LNCAP (cell line): ENCODE results near the gene PLAAT4.

ENCODE experiments used
- CTCF ChIP-seq: fragments of 450-650 bp; IDR thresholded peaks from 2 replicates; pipeline ENCODE4 v1.5.1; 2017; ENCODE audit warnings: mild to moderate bottlenecking

The PLAAT4 gene

DNA sequence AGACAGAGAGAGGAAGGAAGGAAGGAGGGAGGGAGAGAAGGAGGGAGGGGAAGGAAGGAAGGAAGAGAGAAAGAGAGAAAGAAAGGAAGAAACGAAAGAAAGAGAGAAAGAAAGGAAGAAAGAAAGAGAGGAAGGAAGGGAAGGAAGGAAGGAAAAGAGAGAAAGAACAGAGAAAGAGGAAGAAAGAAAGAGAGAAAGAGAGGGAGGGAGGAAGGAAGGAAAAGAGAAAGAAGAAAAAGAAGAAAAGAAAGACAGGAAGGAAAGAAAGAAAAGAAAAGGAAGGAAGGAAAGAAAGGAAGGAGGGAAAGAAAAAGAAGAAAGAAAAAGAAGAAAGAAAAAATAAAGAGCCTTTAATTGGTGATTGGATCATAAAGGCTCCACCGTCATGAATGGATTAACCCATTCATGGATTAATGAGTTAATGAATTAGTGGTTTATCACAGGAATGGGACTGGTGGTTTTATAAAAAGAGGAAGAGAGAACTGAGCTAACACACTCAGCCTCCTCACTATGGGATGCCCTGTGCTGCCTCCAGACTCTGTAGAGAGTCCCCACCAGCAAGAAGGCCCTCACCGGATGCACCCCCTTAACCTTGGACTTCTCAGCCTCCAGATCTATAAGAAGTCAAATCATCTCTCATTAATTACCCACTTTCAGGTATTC lies 35.5 kb downstream of the PLAAT4 start:
- TF ChIP-seq CTCF: no peak

DNA sequence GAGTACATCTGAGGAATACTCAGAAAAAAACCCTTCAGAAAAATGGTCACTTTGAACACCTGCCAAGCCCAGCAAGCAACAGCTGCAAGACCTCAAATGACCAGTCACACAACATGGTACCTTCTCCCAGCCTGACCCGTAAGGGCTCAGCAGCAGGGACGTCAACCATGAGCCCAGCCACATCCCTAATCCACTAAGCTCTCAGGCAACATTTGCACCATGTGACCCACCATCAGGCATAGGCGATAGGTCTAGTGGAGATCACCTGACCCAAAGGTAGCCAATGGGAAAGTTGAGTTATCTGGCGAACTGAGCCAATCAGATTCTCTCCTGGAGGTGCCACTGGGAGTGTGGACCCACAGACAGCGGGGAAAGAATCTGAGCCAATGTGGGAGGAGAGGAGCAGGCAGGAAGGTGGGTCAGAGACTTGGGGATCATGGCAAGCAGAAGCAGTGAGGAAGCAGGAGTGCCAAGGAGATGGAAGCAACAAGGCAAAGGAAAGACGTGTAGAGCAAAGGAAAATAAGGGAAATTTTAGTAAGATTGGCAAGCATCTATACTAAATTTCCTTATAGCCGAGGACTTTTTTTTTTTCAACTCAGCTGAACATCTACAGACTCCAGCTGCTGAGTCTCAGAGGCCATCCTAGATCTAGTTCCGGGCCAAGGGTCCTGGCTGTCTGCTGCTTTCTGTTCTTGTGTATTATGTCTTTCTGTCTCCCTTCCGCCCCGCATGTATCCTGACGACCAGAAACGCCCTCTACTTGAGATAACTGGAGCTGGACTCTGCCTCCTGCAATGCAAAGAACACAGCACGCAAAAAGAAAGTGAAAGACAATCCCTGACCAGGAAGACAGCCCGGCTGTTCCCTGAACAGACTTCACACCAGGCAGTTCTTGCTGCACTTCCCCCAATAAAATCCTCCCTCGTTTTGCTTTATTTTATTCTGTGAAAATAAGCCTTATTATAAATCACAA lies 37.6 kb downstream of the PLAAT4 start:
- no peak for TF ChIP-seq CTCF

- no peak for TF ChIP-seq CTCF
These were observed 38.4 kb downstream of the PLAAT4 start for GRCh38 chr11:63574856-63575602.

DNA sequence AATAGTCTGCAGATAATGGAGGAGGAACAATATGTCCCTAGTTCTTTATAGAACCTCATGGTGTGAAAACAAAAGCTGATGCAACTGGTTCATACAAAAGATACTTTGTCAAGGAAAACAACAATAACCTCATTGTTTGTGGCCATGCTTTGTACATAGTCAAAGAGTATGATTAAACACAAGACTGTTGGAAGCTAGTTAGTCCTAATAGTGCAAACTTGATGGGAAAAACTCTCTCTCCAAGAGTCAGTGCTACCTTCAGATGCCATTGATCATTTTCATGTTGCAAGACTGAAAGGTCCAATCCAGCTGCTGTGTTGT lies 46.7 kb downstream of the PLAAT4 start:
- TF ChIP-seq CTCF: no peak

DNA sequence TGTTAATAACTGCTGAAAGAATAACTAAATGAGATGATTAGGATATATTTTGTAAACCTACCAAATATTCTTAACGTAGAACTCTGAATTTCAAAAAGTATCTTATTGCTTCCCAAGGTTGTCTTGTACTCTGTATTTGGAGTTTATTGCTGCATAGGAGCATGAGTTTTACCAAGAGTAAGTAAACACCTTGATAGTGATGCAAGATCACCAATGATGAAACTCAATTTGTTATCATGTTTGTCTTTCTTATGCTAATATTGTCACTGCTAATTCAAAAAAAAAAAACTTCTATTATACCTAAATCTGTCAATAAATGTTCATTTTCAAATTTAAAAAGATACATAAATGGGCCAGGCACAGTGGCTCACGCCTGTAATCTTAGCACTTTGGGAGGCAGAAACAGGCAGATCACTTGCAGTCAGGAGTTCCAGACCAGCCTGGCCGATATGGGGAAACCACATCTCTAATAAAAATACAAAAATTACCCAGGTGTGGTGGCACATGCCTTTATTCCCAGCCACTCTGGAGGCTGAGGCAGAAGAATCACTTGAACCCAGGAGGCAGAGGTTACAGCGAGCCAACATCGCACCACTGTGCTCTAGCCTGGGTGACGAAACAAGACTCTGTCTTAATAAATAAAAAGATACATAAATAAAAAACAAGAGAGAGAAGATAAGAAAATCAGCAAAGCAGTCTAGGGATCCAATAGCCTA lies 50.0 kb downstream of the PLAAT4 start:
- TF ChIP-seq CTCF: no peak

- TF ChIP-seq CTCF: no peak
These were observed 52.4 kb downstream of the PLAAT4 start for GRCh38 chr11:63589000-63589399.
